ENCODE measurements around the gene AVPR1B.

The AVPR1B gene

DNA sequence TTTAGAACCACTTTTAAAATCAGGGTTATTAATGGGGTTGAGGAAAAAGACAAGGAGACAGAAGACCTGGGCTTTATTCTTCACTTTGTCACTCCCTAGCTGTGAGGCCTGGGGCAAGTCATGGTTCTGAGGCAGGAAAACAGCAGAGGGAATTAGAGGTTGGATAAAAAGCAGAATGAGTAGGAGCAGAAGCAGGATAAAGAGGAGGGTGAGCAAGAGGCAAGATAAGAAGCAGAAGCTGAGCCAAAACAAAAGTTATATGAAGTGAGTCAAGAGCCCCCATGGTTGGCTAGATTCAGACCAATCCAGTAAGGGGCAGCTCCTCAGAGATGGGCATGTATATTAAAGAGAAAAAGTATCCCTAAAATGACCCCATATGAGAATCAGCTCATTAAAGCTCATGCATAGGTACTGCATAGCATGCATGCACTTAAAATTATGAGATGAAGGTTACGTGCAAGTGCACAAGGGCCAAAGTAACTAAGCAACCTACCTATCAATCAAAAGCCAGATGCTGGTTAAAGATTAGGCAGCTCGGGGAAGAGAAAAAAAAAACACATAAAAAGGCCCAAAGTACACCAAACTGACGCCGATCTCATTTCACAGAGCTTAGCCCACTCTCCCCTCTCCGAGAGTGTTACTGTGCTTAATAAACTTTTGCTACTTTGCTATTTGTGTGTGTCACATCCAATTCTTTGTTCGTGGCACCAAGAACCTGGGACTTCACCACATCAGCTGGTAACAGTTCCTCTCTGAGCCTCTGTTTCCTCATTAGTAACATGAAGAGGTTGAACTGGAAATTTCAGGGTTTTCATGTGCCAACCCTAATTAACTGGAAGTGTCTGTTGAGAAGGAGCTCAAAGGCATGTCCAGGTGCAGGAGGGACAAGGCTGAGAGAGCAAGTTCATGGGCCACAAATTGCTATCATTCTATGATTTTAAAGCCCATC, 2.2 kb downstream of the AVPR1B start:
- DNase-seq (ENCODE audit: low read depth), result no peak
- no peak for TF ChIP-seq CTCF (IDR thresholded peaks at IDR 0.05; ENCODE audit: insufficient read depth, low read depth, low read length, missing control alignments)
- no peak overlapping the region for H3K4me3 ChIP-seq (ENCODE audit: low read depth, low read length)

- no peak for DNase-seq (ENCODE audit: low read depth)
- no peak for TF ChIP-seq CTCF (IDR thresholded peaks at IDR 0.05; ENCODE audit: insufficient read depth, low read depth, low read length, missing control alignments)
- H3K4me3 ChIP-seq (ENCODE audit: low read depth, low read length), result no peak overlapping the region
Observed at GRCh38 chr1:206112600-206113301, 4.4 kb downstream of the AVPR1B start.

- DNase-seq (ENCODE audit: low read depth), result no peak
- TF ChIP-seq CTCF (IDR thresholded peaks at IDR 0.05; ENCODE audit: insufficient read depth, low read depth, low read length, missing control alignments), result no peak
- H3K4me3 ChIP-seq (ENCODE audit: low read depth, low read length), result no peak overlapping the region
Observed at GRCh38 chr1:206111271-206111927, 5.8 kb downstream of the AVPR1B start.

GRCh38 chr1:206110820-206111219, 6.4 kb downstream of the AVPR1B start:
- H3K4me3 ChIP-seq (ENCODE audit: low read depth, low read length), result no peak overlapping the region
- no peak for DNase-seq (ENCODE audit: low read depth)
- no peak for TF ChIP-seq CTCF (IDR thresholded peaks at IDR 0.05; ENCODE audit: insufficient read depth, low read depth, low read length, missing control alignments)

- no peak for DNase-seq (ENCODE audit: low read depth)
- no peak overlapping the region for H3K4me3 ChIP-seq (ENCODE audit: low read depth, low read length)
- no peak for TF ChIP-seq CTCF (IDR thresholded peaks at IDR 0.05; ENCODE audit: insufficient read depth, low read depth, low read length, missing control alignments)
Observed at GRCh38 chr1:206110161-206110560, 7.0 kb downstream of the AVPR1B start.

GRCh38 chr1:206109718-206110117, 7.5 kb downstream of the AVPR1B start:
- TF ChIP-seq CTCF (IDR thresholded peaks at IDR 0.05; ENCODE audit: insufficient read depth, low read depth, low read length, missing control alignments), result no peak
- H3K4me3 ChIP-seq (ENCODE audit: low read depth, low read length), result no peak overlapping the region
- no peak for DNase-seq (ENCODE audit: low read depth)

Data from GM12865 (cell line).